MG63 (cell line): ENCODE results near the gene EFNA5. TPM values are rescaled to one million over a fixed set of nuclear protein-coding genes. Genes with fewer than 3 reads are reported as not detected.
"Not testable (repeated sequence)": the region's sequence is repeated elsewhere in the genome, so short reads cannot be mapped to it uniquely, and the experiment has no call there.

ENCODE experiments used
- DNase-seq: peaks from one replicate; pipeline ENCODE4 v3.0.0-alpha.2; 2020
- H3K27me3 ChIP-seq: fragments of 250-450 bp; sonication (Bioruptor Pico); 2 replicates; pipeline ENCODE4 v1.5.1; 2020; ENCODE audit warnings: mild to moderate bottlenecking, moderate library complexity
- H3K36me3 ChIP-seq: fragments of 250-450 bp; sonication (Bioruptor Pico); 2 replicates; pipeline ENCODE4 v1.5.1; 2020; ENCODE audit warnings: mild to moderate bottlenecking, moderate library complexity
- H3K4me3 ChIP-seq: fragments of 250-450 bp; sonication (Bioruptor Pico); 2 replicates; pipeline ENCODE4 v1.5.1; 2020; ENCODE audit warnings: mild to moderate bottlenecking, moderate library complexity
- H3K9me3 ChIP-seq: fragments of 250-450 bp; sonication (Bioruptor Pico); 2 replicates; pipeline ENCODE4 v1.5.1; 2020; ENCODE audit warnings: mild to moderate bottlenecking, moderate library complexity
- total RNA-seq: library from RNA; depleted of rRNA; stranded (reverse); fragments of >200 nt; shearing (Covaris generic); gene quantifications from 2 replicates; pipeline ENCODE4 v1.2.3, GENCODE V29; 2014; ENCODE audit warnings: low replicate concordance

Gene EFNA5
- total RNA-seq, 1 experiment from 2014 or later = 0.56 TPM

GRCh38 chr5:107514305-107514704, 156.4 kb downstream of the EFNA5 start:
- Histone ChIP-seq H3K9me3 (no peaks in the 10 kb centered on the region), H3K4me3 (no peak overlapping the region), H3K27me3 (no peaks in the 10 kb centered on the region), H3K36me3 (no peaks in the 10 kb centered on the region)
- DNase-seq = no peak

GRCh38 chr5:107513337-107514085, 157.2 kb downstream of the EFNA5 start:
- DNase-seq = no peak
- H3K4me3 ChIP-seq = no peak overlapping the region
- H3K36me3 ChIP-seq = no peaks in the 10 kb centered on the region
- no peaks in the 10 kb centered on the region for H3K9me3 ChIP-seq
- H3K27me3 ChIP-seq = no peaks in the 10 kb centered on the region

- Histone ChIP-seq H3K9me3 (no peaks in the 10 kb centered on the region), H3K4me3 (no peak overlapping the region), H3K36me3 (no peaks in the 10 kb centered on the region), H3K27me3 (no peaks in the 10 kb centered on the region)
- DNase-seq = no peak
Observed at GRCh38 chr5:107512029-107512428, 158.7 kb downstream of the EFNA5 start.

GRCh38 chr5:107510125-107510524, 160.6 kb downstream of the EFNA5 start:
- no peaks in the 10 kb centered on the region for H3K9me3 ChIP-seq
- no peaks in the 10 kb centered on the region for H3K36me3 ChIP-seq
- H3K27me3 ChIP-seq = no peaks in the 10 kb centered on the region
- no peak for DNase-seq
- no peak overlapping the region for H3K4me3 ChIP-seq

- DNase-seq = no peak
- H3K4me3 ChIP-seq = no peak overlapping the region
Observed at GRCh38 chr5:107508097-107508496, 162.6 kb downstream of the EFNA5 start.

GRCh38 chr5:107505763-107506534, 164.8 kb downstream of the EFNA5 start:
- no peaks in the 10 kb centered on the region for H3K9me3 ChIP-seq
- H3K4me3 ChIP-seq = no peak overlapping the region
- no peak for DNase-seq
- no peaks in the 10 kb centered on the region for H3K27me3 ChIP-seq
- H3K36me3 ChIP-seq = no peaks in the 10 kb centered on the region

More at GRCh38 chr5:107508097-107508496, 162.6 kb downstream of the EFNA5 start:
- H3K9me3 ChIP-seq = no peaks in the 10 kb centered on the region
- no peaks in the 10 kb centered on the region for H3K36me3 ChIP-seq
- no peaks in the 10 kb centered on the region for H3K27me3 ChIP-seq

- DNase-seq = no peak
- H3K27me3 ChIP-seq = no peaks in the 10 kb centered on the region
- H3K9me3 ChIP-seq = no peaks in the 10 kb centered on the region
- no peak overlapping the region for H3K4me3 ChIP-seq
- no peaks in the 10 kb centered on the region for H3K36me3 ChIP-seq
Observed at GRCh38 chr5:107504424-107504823, 166.3 kb downstream of the EFNA5 start.

GRCh38 chr5:107502676-107503060, 168.1 kb downstream of the EFNA5 start:
- H3K9me3 ChIP-seq = no peaks in the 10 kb centered on the region
- no peak for DNase-seq
- H3K4me3 ChIP-seq = no peak overlapping the region
- no peaks in the 10 kb centered on the region for H3K27me3 ChIP-seq
- no peaks in the 10 kb centered on the region for H3K36me3 ChIP-seq

- H3K9me3 ChIP-seq = no peaks in the 10 kb centered on the region
- no peak overlapping the region for H3K4me3 ChIP-seq
- H3K36me3 ChIP-seq = no peaks in the 10 kb centered on the region
- no peaks in the 10 kb centered on the region for H3K27me3 ChIP-seq
- no peak for DNase-seq
Observed at GRCh38 chr5:107501965-107502675, 168.6 kb downstream of the EFNA5 start.

- Histone ChIP-seq H3K27me3 (no peaks in the 10 kb centered on the region), H3K4me3 (no peak overlapping the region), H3K9me3 (no peaks in the 10 kb centered on the region), H3K36me3 (no peaks in the 10 kb centered on the region)
- DNase-seq = no peak
Observed at GRCh38 chr5:107500840-107501239, 169.9 kb downstream of the EFNA5 start.

- H3K4me3 ChIP-seq = no peak overlapping the region
- H3K9me3 ChIP-seq = no peaks in the 10 kb centered on the region
- H3K36me3 ChIP-seq = no peaks in the 10 kb centered on the region
- no peaks in the 10 kb centered on the region for H3K27me3 ChIP-seq
- no peak for DNase-seq
Observed at GRCh38 chr5:107500347-107500746, 170.4 kb downstream of the EFNA5 start.

GRCh38 chr5:107499776-107500175, 171.0 kb downstream of the EFNA5 start:
- no peak for DNase-seq
- Histone ChIP-seq H3K9me3 (no peaks in the 10 kb centered on the region), H3K27me3 (no peaks in the 10 kb centered on the region), H3K4me3 (no peak overlapping the region), H3K36me3 (no peaks in the 10 kb centered on the region)

GRCh38 chr5:107499237-107499636, 171.5 kb downstream of the EFNA5 start:
- no peaks in the 10 kb centered on the region for H3K27me3 ChIP-seq
- no peak overlapping the region for H3K4me3 ChIP-seq
- DNase-seq = no peak
- no peaks in the 10 kb centered on the region for H3K9me3 ChIP-seq
- no peaks in the 10 kb centered on the region for H3K36me3 ChIP-seq

GRCh38 chr5:107496466-107496865, 174.3 kb downstream of the EFNA5 start:
- no peaks in the 10 kb centered on the region for H3K27me3 ChIP-seq
- H3K9me3 ChIP-seq = no peaks in the 10 kb centered on the region
- H3K36me3 ChIP-seq = no peaks in the 10 kb centered on the region
- H3K4me3 ChIP-seq = no peak overlapping the region
- no peak for DNase-seq

GRCh38 chr5:107494129-107494528, 176.6 kb downstream of the EFNA5 start:
- H3K9me3 ChIP-seq, H3K36me3 ChIP-seq, H3K4me3 ChIP-seq, H3K27me3 ChIP-seq, DNase-seq: not testable (repeated sequence)

GRCh38 chr5:107487056-107487542, 183.6 kb downstream of the EFNA5 start:
- no peak for DNase-seq

GRCh38 chr5:107486489-107486888, 184.2 kb downstream of the EFNA5 start:
- DNase-seq = no peak
- Histone ChIP-seq H3K9me3 (no peaks in the 10 kb centered on the region), H3K27me3 (no peaks in the 10 kb centered on the region), H3K36me3 (no peaks in the 10 kb centered on the region), H3K4me3 (no peak overlapping the region)

More at GRCh38 chr5:107487056-107487542, 183.6 kb downstream of the EFNA5 start:
- Histone ChIP-seq H3K36me3 (no peaks in the 10 kb centered on the region), H3K9me3 (no peaks in the 10 kb centered on the region), H3K4me3 (no peak overlapping the region), H3K27me3 (no peaks in the 10 kb centered on the region)
